Esophagus squamous epithelium (tissue), 4 donors: Measurements from ENCODE around the gene SLC6A9.

Source experiments
- POLR2A ChIP-seq, 4 donors: fragments of 450-650 bp; IDR thresholded peaks; one replicate each; pipeline ENCODE4 v1.6.1; 2017; ENCODE audit warnings: antibody characterized with exemption in 4 of 4, mild to moderate bottlenecking in 4 of 4, moderate library complexity in 3 of 4
- TF ChIP-seq, protein P1 (sequence below), 6 experiments: fragments of 450-650 bp in 4 of 6; fragments of 200-600 bp in 2 of 6; sonication (generic) in 2 of 6; IDR thresholded peaks; one replicate each; pipeline ENCODE4 v1.5.1; 2016 to 2019; ENCODE audit warnings: antibody characterized with exemption in 6 of 6, mild to moderate bottlenecking in 4 of 6, moderate library complexity in 4 of 6

DNA sequence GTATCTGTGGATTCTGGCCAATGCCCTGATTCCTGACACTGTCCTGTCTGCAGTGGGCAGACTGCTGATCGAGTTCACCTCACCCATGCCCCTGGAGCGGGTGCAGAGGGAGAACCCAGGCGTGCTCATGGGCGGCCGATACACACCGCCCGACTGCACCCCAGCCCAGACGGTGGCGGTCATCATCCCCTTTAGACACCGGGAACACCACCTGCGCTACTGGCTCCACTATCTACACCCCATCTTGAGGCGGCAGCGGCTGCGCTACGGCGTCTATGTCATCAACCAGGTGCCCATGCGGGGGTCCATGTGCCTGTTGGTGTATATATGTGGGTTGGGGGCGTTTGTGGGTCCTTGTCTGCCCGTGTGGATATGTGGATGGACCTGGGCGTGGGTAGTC lies 49.6 kb downstream of the SLC6A9 start:
- TF ChIP-seq, protein P1, sequence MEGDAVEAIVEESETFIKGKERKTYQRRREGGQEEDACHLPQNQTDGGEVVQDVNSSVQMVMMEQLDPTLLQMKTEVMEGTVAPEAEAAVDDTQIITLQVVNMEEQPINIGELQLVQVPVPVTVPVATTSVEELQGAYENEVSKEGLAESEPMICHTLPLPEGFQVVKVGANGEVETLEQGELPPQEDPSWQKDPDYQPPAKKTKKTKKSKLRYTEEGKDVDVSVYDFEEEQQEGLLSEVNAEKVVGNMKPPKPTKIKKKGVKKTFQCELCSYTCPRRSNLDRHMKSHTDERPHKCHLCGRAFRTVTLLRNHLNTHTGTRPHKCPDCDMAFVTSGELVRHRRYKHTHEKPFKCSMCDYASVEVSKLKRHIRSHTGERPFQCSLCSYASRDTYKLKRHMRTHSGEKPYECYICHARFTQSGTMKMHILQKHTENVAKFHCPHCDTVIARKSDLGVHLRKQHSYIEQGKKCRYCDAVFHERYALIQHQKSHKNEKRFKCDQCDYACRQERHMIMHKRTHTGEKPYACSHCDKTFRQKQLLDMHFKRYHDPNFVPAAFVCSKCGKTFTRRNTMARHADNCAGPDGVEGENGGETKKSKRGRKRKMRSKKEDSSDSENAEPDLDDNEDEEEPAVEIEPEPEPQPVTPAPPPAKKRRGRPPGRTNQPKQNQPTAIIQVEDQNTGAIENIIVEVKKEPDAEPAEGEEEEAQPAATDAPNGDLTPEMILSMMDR (IDR thresholded peaks at IDR 0.05), result no peak
- TF ChIP-seq POLR2A (IDR thresholded peaks at IDR 0.05), result no peak
